Suppressor macrophage treated with lipopolysaccharide for 4 hours (primary cell): Measurements from ENCODE around the gene ANKRD33B.
A peak's percentile ranks its signal among the peaks of the same experiment; 100 is the strongest.

ENCODE experiments used
- DNase-seq: peaks from one replicate; pipeline ENCODE4 v3.0.0-alpha.2; 2020

ANKRD33B gene

GRCh38 chr5:10702911-10703491 lies 139.1 kb downstream of the ANKRD33B start:
- no peak for DNase-seq

GRCh38 chr5:10703676-10704075 lies 139.8 kb downstream of the ANKRD33B start:
- no peak for DNase-seq

DNA sequence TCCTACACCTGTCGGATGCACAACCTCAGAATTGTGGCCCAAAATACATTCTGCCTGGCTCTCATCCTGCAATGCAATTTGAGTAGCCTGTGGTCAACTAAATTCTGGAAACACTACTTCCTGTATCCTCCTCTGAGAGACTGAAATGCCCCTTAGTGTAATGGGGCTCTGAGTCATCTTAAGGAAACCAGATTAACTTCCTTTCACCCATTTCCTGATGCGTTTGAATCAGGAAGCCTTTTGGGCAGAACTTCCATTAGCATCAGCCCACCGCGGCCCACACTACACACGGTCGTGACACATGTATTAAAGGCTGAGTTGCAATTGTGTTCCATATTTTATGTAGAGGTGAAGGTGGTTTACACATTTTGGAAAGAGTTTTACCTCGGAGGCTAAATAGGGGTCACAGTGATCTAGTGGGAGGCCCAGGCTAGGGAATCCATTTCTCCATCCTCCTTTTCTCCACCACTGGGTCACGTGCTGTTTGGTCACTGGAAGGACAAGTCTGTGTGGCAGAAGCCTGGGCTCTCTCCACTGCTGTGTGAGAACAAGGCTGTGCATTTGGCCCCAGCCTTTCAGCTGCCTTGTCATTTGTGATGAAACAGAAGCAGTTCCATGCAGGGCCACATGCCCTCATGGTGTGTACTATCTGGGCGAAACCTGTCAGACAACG lies 141.2 kb downstream of the ANKRD33B start:
- DNase-seq, result peak; percentile 63

GRCh38 chr5:10705747-10706146 lies 141.9 kb downstream of the ANKRD33B start:
- DNase-seq, result no peak

DNA sequence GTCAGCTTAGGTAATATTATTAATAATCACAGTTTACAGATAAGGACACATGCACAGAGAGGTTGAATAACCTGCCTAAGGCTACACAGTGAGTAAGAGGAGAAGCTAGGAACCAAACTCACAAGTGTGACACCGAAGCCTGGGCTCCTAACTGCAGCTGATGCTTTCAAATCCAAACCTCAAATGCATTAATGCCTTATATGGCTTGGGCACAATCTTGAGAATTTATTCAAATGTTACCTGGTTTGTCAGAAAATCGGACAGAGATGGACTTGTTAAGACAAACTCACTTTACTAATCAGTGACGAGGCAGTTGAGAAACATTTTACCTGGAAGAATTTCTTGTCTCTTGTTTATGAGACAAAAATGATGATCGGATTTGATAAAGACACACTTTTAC lies 142.5 kb downstream of the ANKRD33B start:
- no peak for DNase-seq
